ENCODE data around the gene RELCH.

RELCH gene

DNA sequence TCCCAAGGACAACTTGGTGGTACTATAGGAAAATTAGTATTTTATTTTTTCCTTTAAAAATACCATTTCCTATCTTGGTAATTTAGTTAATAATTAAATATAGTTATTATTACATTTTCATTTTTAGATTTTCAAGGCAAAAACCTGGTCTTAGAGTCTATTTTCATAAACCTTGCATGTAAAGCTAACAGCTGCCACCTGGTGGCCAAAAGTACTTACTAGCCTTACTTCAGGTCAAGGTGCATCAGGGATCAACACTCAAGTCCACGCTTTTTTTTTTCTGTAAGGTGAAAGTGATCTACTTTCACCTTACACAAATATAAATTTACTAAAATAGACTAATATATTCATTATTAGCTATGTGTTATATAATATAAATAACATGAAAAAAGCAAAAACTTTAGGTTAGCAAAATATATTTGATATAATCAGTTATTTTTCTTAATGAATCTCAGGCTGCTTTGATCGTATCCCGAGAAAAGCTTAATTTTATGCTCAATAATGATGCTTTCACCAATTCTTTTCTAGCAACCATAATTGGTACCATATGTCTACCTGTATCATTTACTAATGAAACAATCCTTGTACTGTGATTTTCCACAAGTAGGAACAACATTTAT, 62.5 kb downstream of the RELCH start:
- TF ChIP-seq, protein P1, sequence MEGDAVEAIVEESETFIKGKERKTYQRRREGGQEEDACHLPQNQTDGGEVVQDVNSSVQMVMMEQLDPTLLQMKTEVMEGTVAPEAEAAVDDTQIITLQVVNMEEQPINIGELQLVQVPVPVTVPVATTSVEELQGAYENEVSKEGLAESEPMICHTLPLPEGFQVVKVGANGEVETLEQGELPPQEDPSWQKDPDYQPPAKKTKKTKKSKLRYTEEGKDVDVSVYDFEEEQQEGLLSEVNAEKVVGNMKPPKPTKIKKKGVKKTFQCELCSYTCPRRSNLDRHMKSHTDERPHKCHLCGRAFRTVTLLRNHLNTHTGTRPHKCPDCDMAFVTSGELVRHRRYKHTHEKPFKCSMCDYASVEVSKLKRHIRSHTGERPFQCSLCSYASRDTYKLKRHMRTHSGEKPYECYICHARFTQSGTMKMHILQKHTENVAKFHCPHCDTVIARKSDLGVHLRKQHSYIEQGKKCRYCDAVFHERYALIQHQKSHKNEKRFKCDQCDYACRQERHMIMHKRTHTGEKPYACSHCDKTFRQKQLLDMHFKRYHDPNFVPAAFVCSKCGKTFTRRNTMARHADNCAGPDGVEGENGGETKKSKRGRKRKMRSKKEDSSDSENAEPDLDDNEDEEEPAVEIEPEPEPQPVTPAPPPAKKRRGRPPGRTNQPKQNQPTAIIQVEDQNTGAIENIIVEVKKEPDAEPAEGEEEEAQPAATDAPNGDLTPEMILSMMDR (IDR thresholded peaks at IDR 0.05; ENCODE audit: low read depth, low read length): peak; percentile 66
- Histone ChIP-seq H3K9me3 (no peaks in the 10 kb centered on the region), H3K4me3 (ENCODE audit: low read depth, low read length) (no peak overlapping the region), H3K4me1 (no peaks in the 10 kb centered on the region), H3K36me3 (no peaks in the 10 kb centered on the region), H3K27me3 (no peaks in the 10 kb centered on the region)
- peak; percentile 69 for DNase-seq

- H3K36me3 ChIP-seq: no peaks in the 10 kb centered on the region
Observed at GRCh38 chr18:62250475-62250874, 63.4 kb downstream of the RELCH start.

GRCh38 chr18:62258093-62258492, 71.0 kb downstream of the RELCH start:
- Histone ChIP-seq H3K4me3 (ENCODE audit: low read depth, low read length) (no peak overlapping the region), H3K36me3 (no peaks in the 10 kb centered on the region), H3K4me1 (no peaks in the 10 kb centered on the region), H3K9me3 (no peaks in the 10 kb centered on the region), H3K27me3 (no peaks in the 10 kb centered on the region)
- TF ChIP-seq, protein P1 (IDR thresholded peaks at IDR 0.05; ENCODE audit: low read depth, low read length): no peak
- no peak for DNase-seq

More at GRCh38 chr18:62250475-62250874, 63.4 kb downstream of the RELCH start:
- no peak for DNase-seq
- no peak overlapping the region for H3K4me3 ChIP-seq (ENCODE audit: low read depth, low read length)
- H3K9me3 ChIP-seq: no peaks in the 10 kb centered on the region
- H3K27me3 ChIP-seq: no peaks in the 10 kb centered on the region
- H3K4me1 ChIP-seq: no peaks in the 10 kb centered on the region
- TF ChIP-seq, protein P1 (IDR thresholded peaks at IDR 0.05; ENCODE audit: low read depth, low read length): no peak

DNA sequence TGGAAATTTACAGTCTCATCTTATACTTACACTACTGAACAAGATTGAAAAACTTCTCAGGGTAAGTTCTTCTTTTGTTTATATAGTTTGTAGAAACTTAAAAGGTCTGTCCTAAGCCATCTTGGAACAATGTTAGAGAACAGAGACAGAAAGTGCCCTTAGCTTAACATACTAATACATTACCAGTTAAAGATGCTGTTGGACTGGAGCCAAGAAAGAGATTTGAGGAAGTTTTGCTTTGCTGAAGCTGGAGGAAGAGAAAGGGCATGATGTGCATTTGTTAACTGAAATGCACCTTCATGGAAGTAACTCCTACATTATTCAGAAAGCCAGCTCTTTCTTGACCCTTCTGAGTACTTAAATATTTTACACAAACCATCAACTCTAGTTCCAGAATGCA, 71.6 kb downstream of the RELCH start:
- H3K27me3 ChIP-seq: no peaks in the 10 kb centered on the region
- H3K4me3 ChIP-seq (ENCODE audit: low read depth, low read length): no peak overlapping the region
- no peaks in the 10 kb centered on the region for H3K9me3 ChIP-seq
- H3K4me1 ChIP-seq: no peaks in the 10 kb centered on the region
- H3K36me3 ChIP-seq: no peaks in the 10 kb centered on the region
- TF ChIP-seq, protein P1 (IDR thresholded peaks at IDR 0.05; ENCODE audit: low read depth, low read length): no peak
- DNase-seq: no peak

DNA sequence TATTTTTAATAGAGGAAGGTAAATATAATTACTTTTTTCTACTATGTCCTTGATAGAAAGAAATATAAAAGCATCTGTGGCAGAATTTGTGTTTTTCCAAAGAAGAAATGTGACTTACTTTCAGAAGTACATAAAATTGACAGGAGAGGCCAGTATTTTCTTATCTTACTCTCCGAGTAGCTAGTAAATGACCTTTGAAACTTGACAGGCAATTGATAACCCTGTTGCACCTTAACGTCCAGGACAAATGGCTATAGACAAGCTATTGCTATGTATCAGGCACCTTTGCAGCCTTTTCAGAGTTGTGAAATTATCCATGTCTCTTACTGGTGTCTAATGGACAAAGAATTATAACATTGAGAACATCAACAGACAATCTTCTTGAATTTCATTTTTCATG, 75.0 kb downstream of the RELCH start:
- Histone ChIP-seq H3K4me1 (no peaks in the 10 kb centered on the region), H3K4me3 (ENCODE audit: low read depth, low read length) (no peak overlapping the region), H3K9me3 (no peaks in the 10 kb centered on the region), H3K27me3 (no peaks in the 10 kb centered on the region), H3K36me3 (no peaks in the 10 kb centered on the region)
- TF ChIP-seq, protein P1 (IDR thresholded peaks at IDR 0.05; ENCODE audit: low read depth, low read length): no peak
- no peak for DNase-seq

GRCh38 chr18:62264984-62265383, 77.9 kb downstream of the RELCH start:
- H3K36me3 ChIP-seq: no peaks in the 10 kb centered on the region
- TF ChIP-seq, protein P1 (IDR thresholded peaks at IDR 0.05; ENCODE audit: low read depth, low read length): no peak
- H3K27me3 ChIP-seq: no peaks in the 10 kb centered on the region
- H3K4me3 ChIP-seq (ENCODE audit: low read depth, low read length): no peak overlapping the region
- no peaks in the 10 kb centered on the region for H3K4me1 ChIP-seq
- DNase-seq: no peak
- no peaks in the 10 kb centered on the region for H3K9me3 ChIP-seq

Measured in BE2C (cell line).